Subcutaneous adipose tissue (tissue), 4 donors: ENCODE results near the gene ASTN1. TPM values are rescaled to one million over a fixed set of nuclear protein-coding genes. Genes with fewer than 3 reads are reported as not detected.

Experiments used
- total RNA-seq, 4 donors: library from RNA; depleted of rRNA; stranded (reverse); fragments of >200 nt; gene quantifications; one replicate each; pipeline ENCODE4 v1.1.0, GENCODE V29; 2016
- TF ChIP-seq, protein P1 (sequence below): fragments of 450-650 bp; IDR thresholded peaks from one replicate; pipeline ENCODE4 v1.5.1; 2016; ENCODE audit warnings: low read depth, mild to moderate bottlenecking, control low read depth, antibody characterized with exemption, moderate library complexity

The ASTN1 gene
- total RNA-seq, 4 donors from 2014 or later, result 0.33 TPM; not detected in 3

DNA sequence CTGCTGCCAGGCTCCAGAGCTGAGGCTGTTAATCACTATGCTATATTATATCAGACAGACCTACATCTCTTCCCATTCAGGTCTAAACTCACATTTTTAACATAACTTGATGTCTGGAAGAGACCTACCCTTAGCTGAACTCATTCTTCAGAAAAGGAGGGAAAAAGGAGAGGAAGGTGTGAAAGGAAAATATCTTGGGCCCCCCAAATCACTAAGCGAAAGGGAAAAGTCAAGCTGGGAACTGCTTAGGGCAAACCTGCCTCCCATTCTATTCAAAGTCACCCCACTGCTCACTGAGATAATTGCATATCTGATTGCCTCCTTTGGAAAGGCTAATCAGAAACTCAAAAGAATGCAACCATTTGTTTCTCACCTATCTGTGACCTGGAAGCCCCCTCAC, 222.2 kb downstream of the ASTN1 start:
- TF ChIP-seq, protein P1, sequence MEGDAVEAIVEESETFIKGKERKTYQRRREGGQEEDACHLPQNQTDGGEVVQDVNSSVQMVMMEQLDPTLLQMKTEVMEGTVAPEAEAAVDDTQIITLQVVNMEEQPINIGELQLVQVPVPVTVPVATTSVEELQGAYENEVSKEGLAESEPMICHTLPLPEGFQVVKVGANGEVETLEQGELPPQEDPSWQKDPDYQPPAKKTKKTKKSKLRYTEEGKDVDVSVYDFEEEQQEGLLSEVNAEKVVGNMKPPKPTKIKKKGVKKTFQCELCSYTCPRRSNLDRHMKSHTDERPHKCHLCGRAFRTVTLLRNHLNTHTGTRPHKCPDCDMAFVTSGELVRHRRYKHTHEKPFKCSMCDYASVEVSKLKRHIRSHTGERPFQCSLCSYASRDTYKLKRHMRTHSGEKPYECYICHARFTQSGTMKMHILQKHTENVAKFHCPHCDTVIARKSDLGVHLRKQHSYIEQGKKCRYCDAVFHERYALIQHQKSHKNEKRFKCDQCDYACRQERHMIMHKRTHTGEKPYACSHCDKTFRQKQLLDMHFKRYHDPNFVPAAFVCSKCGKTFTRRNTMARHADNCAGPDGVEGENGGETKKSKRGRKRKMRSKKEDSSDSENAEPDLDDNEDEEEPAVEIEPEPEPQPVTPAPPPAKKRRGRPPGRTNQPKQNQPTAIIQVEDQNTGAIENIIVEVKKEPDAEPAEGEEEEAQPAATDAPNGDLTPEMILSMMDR, result no peak

DNA sequence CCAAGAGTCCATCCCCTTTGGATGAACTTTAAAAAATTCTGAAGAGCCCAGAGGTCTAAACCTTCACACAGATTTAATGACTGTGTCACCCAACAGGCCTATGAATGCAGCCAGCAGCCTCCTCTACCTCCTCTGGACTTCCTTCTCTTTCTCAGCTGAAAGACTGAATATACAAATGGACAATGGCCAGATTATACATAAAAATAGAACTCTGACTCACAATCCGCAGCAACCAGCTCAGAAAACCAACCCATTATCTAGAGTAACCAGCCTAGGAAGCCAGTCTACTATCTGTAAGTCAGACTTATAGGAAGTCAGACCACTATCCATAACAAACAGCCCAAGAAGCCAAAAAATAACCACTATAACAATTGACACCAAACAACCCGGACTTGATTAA, 224.5 kb downstream of the ASTN1 start:
- TF ChIP-seq, protein P1, result no peak

DNA sequence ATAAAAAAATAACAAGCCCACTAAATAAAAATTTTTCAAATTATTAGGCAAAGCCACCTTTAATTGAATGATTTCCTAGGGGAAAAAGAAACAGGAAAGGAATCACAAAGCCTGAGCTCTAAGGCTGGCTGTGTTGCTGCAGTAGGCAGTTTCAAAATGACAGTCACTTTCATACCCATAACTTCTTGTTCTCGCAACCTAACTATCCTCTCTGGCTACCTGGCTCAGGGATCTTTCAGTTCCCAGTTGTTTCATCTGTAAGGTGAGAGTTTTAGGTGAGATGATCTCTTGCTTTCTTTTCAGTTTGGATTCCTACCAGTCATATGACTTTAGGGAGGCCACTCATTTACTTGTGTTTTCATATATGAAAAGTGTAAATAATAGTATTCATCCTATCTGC, 226.1 kb downstream of the ASTN1 start:
- TF ChIP-seq, protein P1, result no peak

DNA sequence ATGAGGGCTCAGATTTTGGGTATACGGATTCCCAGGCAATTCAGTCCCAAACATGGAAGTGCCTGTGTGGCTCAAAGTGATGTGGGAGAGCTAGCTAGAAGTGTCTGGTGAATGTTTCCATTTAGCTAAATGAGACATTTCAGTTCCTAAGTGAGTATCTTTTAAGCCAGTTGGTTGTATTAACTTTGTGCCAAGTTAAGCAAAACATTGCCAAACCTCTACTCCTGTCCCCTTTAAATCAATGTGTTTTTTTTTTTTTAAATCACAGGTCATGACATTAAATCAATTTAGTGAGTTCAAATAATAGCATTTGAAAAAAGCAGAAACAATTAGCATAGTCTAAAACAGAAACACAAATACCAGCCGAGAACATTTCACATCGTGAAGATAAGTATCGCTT, 230.1 kb downstream of the ASTN1 start:
- TF ChIP-seq, protein P1, result no peak

DNA sequence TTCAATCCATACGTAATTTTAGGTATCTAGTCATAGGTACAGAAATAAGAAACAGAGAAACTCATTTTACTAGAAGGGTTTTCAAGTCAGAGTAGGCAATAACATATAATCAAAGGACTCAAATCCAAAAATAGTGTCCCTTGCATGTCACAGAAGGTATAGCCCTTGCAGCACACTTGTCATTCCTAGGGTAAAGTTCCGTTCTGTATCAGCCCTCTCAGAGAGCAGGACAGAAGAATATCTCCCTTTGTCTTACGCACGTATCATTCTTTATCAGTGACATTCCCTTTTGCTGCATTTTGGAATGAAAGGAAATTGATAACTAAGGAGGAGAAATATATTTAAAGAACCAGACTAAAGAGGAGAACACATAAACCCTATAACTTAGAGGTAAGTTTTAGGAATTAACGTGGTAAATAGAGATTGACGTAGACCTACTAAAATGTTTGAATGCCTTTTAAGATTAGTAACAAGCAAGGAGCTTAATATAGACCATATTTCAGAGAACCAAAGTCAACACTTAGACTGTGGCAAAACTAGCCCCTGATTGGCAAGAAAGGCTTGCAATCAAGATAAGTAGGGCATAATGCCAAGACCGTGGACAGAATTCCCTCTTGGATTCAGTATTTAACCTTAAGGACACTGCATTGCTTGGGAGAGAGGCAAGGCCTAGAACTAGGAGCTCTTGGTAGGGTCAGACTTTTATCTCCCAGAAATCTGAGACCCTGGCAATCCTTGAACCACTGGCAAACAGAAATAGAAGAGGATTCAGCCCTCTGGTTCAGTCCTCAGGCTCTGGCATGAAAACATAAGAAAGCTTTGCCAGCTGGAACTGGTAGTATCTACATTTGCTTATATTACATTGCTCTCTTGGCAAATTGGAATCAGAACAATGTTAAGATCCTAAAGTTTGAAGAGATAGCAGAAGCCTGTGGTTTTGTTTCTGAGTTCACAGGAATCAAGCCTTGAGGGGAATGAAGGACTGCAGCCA, 232.1 kb downstream of the ASTN1 start:
- TF ChIP-seq, protein P1, result no peak

DNA sequence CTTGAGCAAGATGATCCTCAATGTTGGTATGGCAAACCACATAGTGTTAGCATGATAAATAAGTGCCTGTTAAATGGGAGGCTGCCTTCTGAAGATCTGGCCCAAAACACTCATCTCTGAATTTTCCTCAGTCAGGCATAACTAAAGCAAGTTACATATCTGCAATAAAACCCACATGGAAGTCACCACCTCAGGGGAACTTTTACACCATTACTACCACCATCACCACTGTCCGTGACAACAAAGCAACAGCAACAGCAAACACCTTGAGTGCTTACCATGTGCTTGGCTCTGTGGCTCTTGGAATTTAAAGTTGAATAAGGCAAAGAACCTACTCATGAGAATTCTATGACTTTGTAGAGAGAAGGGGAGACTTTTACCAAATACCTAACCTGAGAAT, 233.0 kb downstream of the ASTN1 start:
- TF ChIP-seq, protein P1, result no peak

DNA sequence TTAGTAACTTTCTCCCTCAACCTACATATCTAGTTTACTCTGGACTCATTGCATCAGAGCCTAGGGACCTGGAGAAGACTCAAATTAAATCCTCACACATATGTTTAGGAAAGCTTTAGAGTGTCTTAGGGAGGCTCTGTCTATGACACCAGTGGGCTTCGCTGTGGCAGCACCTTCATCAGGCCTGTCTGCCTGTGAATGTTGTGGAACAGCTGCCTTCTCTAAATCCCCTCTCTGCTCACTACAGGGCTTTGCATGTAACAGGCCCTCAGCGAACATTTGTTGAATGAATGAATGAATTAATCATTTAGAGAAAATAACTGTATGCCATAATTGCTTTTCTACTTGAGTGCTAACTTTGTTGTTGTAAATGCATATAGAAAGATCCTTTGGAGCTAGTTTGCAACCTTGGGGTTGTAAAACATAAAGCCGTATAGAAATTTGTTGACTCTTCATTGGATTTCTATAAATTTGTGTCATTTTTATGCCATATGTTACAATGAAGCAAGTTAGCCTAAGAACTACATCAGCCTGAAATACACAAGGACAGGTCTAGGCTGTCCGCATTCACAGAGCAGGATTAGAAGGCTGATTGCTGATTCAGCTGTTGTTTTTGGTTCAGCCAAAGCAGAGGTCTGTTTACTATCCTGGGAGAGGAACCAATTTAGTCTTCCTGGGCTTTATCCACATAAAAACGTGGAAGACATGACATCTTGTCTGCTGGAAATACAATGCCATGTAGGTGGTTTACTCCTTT, 238.0 kb downstream of the ASTN1 start:
- TF ChIP-seq, protein P1, result no peak
